ENCODE data around the gene ZNF883.
"Not testable (repeated sequence)": the region's sequence is repeated elsewhere in the genome, so short reads cannot be mapped to it uniquely, and the experiment has no call there.

The ZNF883 gene

GRCh38 chr9:113011911-113012381 is at the start of gene ZNF883:
TSS of gene ZNF883 (minus strand) at chr9:113012192.
- peak within 1 kb of the TSS; percentile 53 for H3K4me3 ChIP-seq (ENCODE audit: low read depth, low read length)
- DNase-seq (ENCODE audit: low read depth): peak; percentile 37
- in situ Hi-C loops (cut with HindIII; ENCODE audit: low sequenced_read_pairs): no loop called here
- TF ChIP-seq CTCF (IDR thresholded peaks at IDR 0.05; ENCODE audit: low read depth, low read length, missing control alignments): peak; percentile 27

DNA sequence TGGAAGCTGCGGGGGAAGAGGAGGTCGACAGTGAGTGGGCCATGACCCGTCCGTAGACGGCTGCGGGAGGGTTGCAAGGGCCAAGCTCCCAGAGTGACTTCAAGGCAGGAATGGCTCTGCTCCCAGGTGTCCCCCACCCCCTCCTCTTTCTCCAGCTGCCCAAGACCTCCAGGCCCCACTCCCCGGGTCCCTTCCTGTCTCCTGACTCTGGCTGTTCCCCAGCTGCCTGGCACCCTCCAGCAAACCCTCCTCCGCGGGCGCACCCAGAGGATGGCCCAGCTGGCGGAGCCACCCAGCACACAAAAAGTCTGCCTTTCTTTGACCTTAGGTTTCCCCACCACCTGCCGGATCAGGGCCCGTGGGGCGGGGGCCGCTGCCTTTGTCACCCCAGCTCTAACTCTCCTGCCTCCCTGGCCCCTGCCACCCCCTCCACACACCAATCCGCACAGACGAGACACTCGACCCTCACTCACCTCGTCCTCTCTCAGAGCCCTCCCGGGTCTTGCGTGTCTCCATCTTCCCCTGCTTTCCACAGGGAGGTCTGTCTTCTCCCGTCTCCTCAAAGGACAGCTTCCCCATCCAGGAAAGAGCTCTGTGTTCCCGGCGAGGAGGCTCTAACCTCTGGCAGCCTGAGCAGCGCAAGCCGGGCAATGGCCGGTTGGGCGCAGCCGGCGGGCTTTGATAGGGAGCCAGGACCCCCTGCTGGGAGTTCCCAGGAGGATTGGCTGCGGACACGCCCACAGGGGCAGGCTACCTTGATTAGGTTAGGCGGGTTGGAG is 49.3 kb upstream of the ZNF883 start:
- H3K4me3 ChIP-seq (ENCODE audit: low read depth, low read length); in situ Hi-C loops (cut with HindIII; ENCODE audit: low sequenced_read_pairs); DNase-seq (ENCODE audit: low read depth): not testable (repeated sequence)

GRCh38 chr9:113059581-113060284 is 47.7 kb upstream of the ZNF883 start:
- in situ Hi-C loops (cut with HindIII; ENCODE audit: low sequenced_read_pairs); DNase-seq (ENCODE audit: low read depth): not testable (repeated sequence)
- H3K4me3 ChIP-seq (ENCODE audit: low read depth, low read length): peak overlapping the region; percentile 15

- H3K4me3 ChIP-seq (ENCODE audit: low read depth, low read length): peak overlapping the region; percentile 63
- in situ Hi-C loops (cut with HindIII; ENCODE audit: low sequenced_read_pairs): no loop called here
- DNase-seq (ENCODE audit: low read depth): no peak
- no peak for TF ChIP-seq CTCF (IDR thresholded peaks at IDR 0.05; ENCODE audit: low read depth, low read length, missing control alignments)
Measured at GRCh38 chr9:113057193-113057592, 45.2 kb upstream of the ZNF883 start.

DNA sequence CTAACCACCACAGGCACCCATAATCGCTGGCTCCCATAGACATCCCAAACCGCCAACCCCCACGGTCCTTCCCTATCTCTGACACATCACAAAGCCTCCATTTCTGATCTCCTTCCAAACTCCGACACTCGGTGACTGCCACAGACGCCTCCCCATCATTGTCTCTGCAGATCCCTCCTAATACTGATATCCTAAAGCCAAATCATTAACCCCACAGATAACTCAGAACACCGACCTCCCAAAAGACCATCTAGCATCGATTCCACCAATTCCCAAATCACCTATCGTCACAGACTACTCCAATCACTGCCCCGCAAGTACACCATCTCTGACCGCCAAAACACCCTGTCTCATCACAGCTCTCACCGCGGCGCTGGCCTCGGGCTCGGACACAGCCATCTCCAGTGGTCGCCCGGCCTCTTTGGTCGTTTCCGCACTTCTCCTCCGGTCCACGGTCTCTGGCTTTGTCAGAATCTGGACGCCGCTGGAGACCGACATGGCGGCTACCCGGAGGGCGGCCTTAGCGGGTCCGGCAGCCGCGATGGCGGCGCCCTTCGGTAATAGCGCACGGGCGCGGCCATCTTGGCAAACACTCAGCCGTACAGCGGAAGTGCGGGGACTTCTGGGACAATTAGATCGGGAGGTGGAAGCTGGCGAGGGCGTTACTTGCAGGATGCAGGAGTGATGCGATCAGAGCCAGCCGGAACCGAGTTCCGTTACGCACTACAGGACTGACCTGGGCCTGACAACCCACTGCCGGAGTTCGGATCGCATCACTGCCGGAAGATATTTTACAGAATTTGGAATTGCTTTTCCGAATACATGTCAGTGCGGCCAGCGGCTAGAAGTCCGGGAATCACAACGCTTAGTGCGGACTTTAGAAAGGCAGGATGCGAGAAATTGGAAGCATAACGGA is 44.5 kb upstream of the ZNF883 start, which contains the start of gene ZFP37:
Gene ZFP37 (minus strand): TSS at position 534 of the 916 bp plus-strand sequence. CDS start 36 bp downstream, at position 498.
- in situ Hi-C loops (cut with HindIII; ENCODE audit: low sequenced_read_pairs): no loop called here
- peak within 1 kb of the TSS; percentile 63 for H3K4me3 ChIP-seq (ENCODE audit: low read depth, low read length)
- TF ChIP-seq CTCF (IDR thresholded peaks at IDR 0.05; ENCODE audit: low read depth, low read length, missing control alignments): no peak
- DNase-seq (ENCODE audit: low read depth): peak; percentile 85

GRCh38 chr9:113042884-113043657 is 31.1 kb upstream of the ZNF883 start:
- in situ Hi-C loops (cut with HindIII; ENCODE audit: low sequenced_read_pairs): no loop called here
- no peak for DNase-seq (ENCODE audit: low read depth)
- H3K4me3 ChIP-seq (ENCODE audit: low read depth, low read length): no peak overlapping the region
- no peak for TF ChIP-seq CTCF (IDR thresholded peaks at IDR 0.05; ENCODE audit: low read depth, low read length, missing control alignments)

All from astrocyte of the cerebellum (primary cell).